Measurements from ENCODE around the gene ARGFX.
"Not testable (repeated sequence)": the region's sequence is repeated elsewhere in the genome, so short reads cannot be mapped to it uniquely, and the experiment has no call there.

The ARGFX gene

GRCh38 chr3:121592856-121593702, 25.3 kb downstream of the ARGFX start, which contains the start of gene FBXO40:
Gene FBXO40, plus strand, starts transcription at chr3:121593379. Its CDS starts 27,197 bp downstream, at chr3:121620576.
- Histone ChIP-seq H3K9me3 (ENCODE audit: insufficient read depth, low read length) (no peaks in the 10 kb centered on the region), H3K27ac (ENCODE audit: low read depth, low read length) (no peak within 1 kb of the TSS), H4K20me1 (ENCODE audit: low read depth, low read length) (no peaks in the 10 kb centered on the region), H3K4me2 (ENCODE audit: low read depth, low read length, poor library complexity, severe bottlenecking) (no peak within 1 kb of the TSS), H3K36me3 (ENCODE audit: low read length) (no peaks in the 10 kb centered on the region), H3K27me3 (ENCODE audit: low read length) (no peaks in the 10 kb centered on the region), H3F3A (ENCODE audit: insufficient read depth) (no peaks in the 10 kb centered on the region), H3K79me2 (ENCODE audit: insufficient read depth, low read length) (no peaks in the 10 kb centered on the region), H2AFZ (ENCODE audit: low read depth, low read length, severe bottlenecking) (no peak within 1 kb of the TSS), H3K4me3 (ENCODE audit: insufficient read depth, low read length, poor library complexity, severe bottlenecking) (no peak within 1 kb of the TSS), H3K9me2 (replicated peaks; ENCODE audit: insufficient read depth, low read length) (no peaks in the 10 kb centered on the region), H3K9ac (ENCODE audit: low read length) (no peak within 1 kb of the TSS)
- TF ChIP-seq CTCF (IDR thresholded peaks at IDR 0.05; ENCODE audit: insufficient read depth, low read length, poor library complexity, severe bottlenecking) = no peak
- TF ChIP-seq EZH2phosphoT487 (conservative IDR thresholded peaks at IDR 0.05; ENCODE audit: low read length) = no peak

- not testable (repeated sequence) for H3K27me3 ChIP-seq (ENCODE audit: low read length); H3K9me3 ChIP-seq (ENCODE audit: insufficient read depth, low read length); H3K9ac ChIP-seq (ENCODE audit: low read length); H4K20me1 ChIP-seq (ENCODE audit: low read depth, low read length); H3K36me3 ChIP-seq (ENCODE audit: low read length); H3K4me3 ChIP-seq (ENCODE audit: insufficient read depth, low read length, poor library complexity, severe bottlenecking); H2AFZ ChIP-seq (ENCODE audit: low read depth, low read length, severe bottlenecking); H3K4me2 ChIP-seq (ENCODE audit: low read depth, low read length, poor library complexity, severe bottlenecking); H3K27ac ChIP-seq (ENCODE audit: low read depth, low read length); H3K9me2 ChIP-seq (replicated peaks; ENCODE audit: insufficient read depth, low read length); H3F3A ChIP-seq (ENCODE audit: insufficient read depth); H3K79me2 ChIP-seq (ENCODE audit: insufficient read depth, low read length)
Measured at GRCh38 chr3:121593806-121594205, 26.1 kb downstream of the ARGFX start.

DNA sequence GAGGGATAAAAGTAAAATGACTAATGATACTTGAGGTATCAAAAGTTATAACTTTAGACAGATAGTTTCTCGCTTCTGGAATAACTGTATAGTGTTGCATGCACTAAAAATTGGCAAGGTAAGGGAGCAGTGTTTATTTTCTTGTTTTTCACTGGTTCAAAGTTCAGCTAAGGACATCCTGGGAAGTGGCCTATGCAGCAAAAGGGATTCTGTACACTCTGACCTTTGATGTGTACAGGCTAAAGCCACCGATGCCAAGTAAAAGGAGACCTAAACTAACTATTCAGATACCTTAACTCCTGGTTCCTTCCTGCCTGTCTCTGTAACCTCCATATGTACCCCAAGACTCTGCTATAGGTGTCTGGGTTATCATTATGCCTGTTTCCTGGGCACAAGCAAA, 27.1 kb downstream of the ARGFX start:
- H3K27ac ChIP-seq (ENCODE audit: low read depth, low read length) = no peak overlapping the region
- no peaks in the 10 kb centered on the region for H3K27me3 ChIP-seq (ENCODE audit: low read length)

More for the DNA sequence above, 27.1 kb downstream of the ARGFX start:
- H3K4me2 ChIP-seq (ENCODE audit: low read depth, low read length, poor library complexity, severe bottlenecking) = no peak overlapping the region
- H3K79me2 ChIP-seq (ENCODE audit: insufficient read depth, low read length) = no peaks in the 10 kb centered on the region
- no peaks in the 10 kb centered on the region for H3K9me2 ChIP-seq (replicated peaks; ENCODE audit: insufficient read depth, low read length)
- H3K9ac ChIP-seq (ENCODE audit: low read length) = no peak overlapping the region
- TF ChIP-seq CTCF (IDR thresholded peaks at IDR 0.05; ENCODE audit: insufficient read depth, low read length, poor library complexity, severe bottlenecking) = no peak
- no peak for TF ChIP-seq EZH2phosphoT487 (conservative IDR thresholded peaks at IDR 0.05; ENCODE audit: low read length)
- no peaks in the 10 kb centered on the region for H4K20me1 ChIP-seq (ENCODE audit: low read depth, low read length)
- H3K4me3 ChIP-seq (ENCODE audit: insufficient read depth, low read length, poor library complexity, severe bottlenecking) = no peak overlapping the region
- no peaks in the 10 kb centered on the region for H3K9me3 ChIP-seq (ENCODE audit: insufficient read depth, low read length)
- H2AFZ ChIP-seq (ENCODE audit: low read depth, low read length, severe bottlenecking) = no peak overlapping the region
- H3F3A ChIP-seq (ENCODE audit: insufficient read depth) = no peaks in the 10 kb centered on the region
- no peaks in the 10 kb centered on the region for H3K36me3 ChIP-seq (ENCODE audit: low read length)

All from SU-DHL-6 (cell line).